Right atrium auricular region (tissue), 2 donors: ENCODE data around the gene B3GALNT2. TPM values are rescaled to one million over a fixed set of nuclear protein-coding genes. Genes with fewer than 3 reads are reported as not detected.

ENCODE experiments used
- DNase-seq: peaks from one replicate; pipeline ENCODE4 v3.0.0-alpha.2; 2019; ENCODE audit warnings: low spot score
- H3K27ac ChIP-seq, 2 donors: fragments of 200-600 bp; sonication (generic); 1 replicate in 1 of 2; 2 replicates in 1 of 2; pipeline ENCODE4 v1.5.1; 2016 to 2019
- H3K27me3 ChIP-seq, 2 donors: fragments of 200-600 bp; sonication (generic); one replicate each; pipeline versions ENCODE4 v1.5.1 to v1.6.0; 2017 to 2019
- H3K36me3 ChIP-seq: fragments of 200-600 bp; sonication (generic); one replicate; pipeline ENCODE4 v1.5.1; 2016
- H3K4me1 ChIP-seq, 2 donors: fragments of 200-600 bp; sonication (generic); one replicate each; pipeline versions ENCODE4 v1.5.1 to v1.6.0; 2017 to 2019
- H3K4me3 ChIP-seq, 2 donors: fragments of 200-600 bp; sonication (generic); 1 replicate in 1 of 2; 2 replicates in 1 of 2; pipeline ENCODE4 v1.5.1; 2017 to 2019; ENCODE audit warnings: mild to moderate bottlenecking in 1 of 2, moderate library complexity in 1 of 2
- H3K9me3 ChIP-seq, 2 donors: fragments of 200-600 bp; sonication (generic); one replicate each; pipeline ENCODE4 v1.5.1; 2019
- total RNA-seq, 2 donors: library from RNA; depleted of rRNA; stranded (reverse); fragments of >200 nt; gene quantifications; one replicate each; pipeline ENCODE4 v1.1.0, GENCODE V29; 2016
- TF ChIP-seq, protein P1 (sequence below), 2 donors: fragments of 200-600 bp; sonication (generic); IDR thresholded peaks; one replicate each; pipeline ENCODE4 v1.5.1; 2019; ENCODE audit warnings: antibody characterized with exemption in 2 of 2

The B3GALNT2 gene
- total RNA-seq, 2 donors from 2014 or later = 18.9 to 23.2 TPM

- Histone ChIP-seq H3K4me1 (no peaks in the 10 kb centered on the region), H3K4me3 (no peak overlapping the region), H3K36me3 (no peaks in the 10 kb centered on the region), H3K27ac (no peak overlapping the region), H3K27me3 (no peaks in the 10 kb centered on the region), H3K9me3 (no peaks in the 10 kb centered on the region)
- no peak for DNase-seq
- TF ChIP-seq, protein P1, sequence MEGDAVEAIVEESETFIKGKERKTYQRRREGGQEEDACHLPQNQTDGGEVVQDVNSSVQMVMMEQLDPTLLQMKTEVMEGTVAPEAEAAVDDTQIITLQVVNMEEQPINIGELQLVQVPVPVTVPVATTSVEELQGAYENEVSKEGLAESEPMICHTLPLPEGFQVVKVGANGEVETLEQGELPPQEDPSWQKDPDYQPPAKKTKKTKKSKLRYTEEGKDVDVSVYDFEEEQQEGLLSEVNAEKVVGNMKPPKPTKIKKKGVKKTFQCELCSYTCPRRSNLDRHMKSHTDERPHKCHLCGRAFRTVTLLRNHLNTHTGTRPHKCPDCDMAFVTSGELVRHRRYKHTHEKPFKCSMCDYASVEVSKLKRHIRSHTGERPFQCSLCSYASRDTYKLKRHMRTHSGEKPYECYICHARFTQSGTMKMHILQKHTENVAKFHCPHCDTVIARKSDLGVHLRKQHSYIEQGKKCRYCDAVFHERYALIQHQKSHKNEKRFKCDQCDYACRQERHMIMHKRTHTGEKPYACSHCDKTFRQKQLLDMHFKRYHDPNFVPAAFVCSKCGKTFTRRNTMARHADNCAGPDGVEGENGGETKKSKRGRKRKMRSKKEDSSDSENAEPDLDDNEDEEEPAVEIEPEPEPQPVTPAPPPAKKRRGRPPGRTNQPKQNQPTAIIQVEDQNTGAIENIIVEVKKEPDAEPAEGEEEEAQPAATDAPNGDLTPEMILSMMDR (IDR thresholded peaks at IDR 0.05) = no peak
Observed at GRCh38 chr1:235416662-235417049, 87.6 kb downstream of the B3GALNT2 start.

DNA sequence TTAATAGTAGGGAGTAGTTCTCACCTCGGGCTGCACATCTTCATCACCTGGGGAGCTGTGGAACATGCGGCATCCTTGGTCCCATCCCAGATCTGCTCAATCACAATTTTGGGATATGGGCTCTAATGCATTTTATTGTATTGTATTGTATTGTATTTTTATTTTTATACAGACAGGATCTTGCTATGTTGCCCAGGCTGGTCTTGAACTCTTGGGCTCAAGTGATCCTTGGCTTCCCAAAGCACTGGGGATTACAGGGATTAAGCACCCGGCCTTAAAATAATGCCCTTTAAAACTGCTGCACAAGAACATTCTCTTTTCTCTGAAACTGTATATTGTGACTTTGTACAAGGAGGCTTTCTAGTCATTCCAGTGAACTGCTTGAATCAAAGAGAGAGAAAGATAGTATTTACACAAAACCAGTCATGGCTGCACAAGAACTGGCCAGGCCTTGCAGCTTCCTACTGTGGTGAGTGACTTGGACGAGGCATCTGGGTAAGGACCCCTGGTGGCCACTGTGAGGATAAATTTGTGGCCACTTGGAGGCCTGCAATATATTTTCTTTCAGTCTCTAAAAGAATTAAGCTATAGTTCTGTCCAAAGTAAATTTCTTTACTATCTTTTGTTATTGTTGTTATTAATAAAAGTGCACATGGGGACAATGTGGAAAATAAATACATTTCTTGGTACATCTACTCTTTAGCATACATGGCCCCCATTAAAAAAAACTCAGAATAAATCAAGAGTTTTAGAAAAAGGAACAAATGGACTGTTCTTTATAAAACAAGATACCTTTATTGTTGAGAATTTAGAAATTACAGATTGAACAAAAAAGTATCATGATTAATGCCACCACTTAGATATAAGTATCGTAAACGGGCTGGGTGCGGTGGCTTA, 89.0 kb downstream of the B3GALNT2 start:
- H3K9me3 ChIP-seq = no peaks in the 10 kb centered on the region
- no peaks in the 10 kb centered on the region for H3K36me3 ChIP-seq
- no peak overlapping the region for H3K27ac ChIP-seq
- no peaks in the 10 kb centered on the region for H3K4me1 ChIP-seq
- TF ChIP-seq, protein P1 (IDR thresholded peaks at IDR 0.05) = peak; percentile 56 to 81
- no peaks in the 10 kb centered on the region for H3K27me3 ChIP-seq
- peak; percentile 68 for DNase-seq
- no peak overlapping the region for H3K4me3 ChIP-seq

GRCh38 chr1:235411489-235412486, 92.5 kb downstream of the B3GALNT2 start:
- no peak overlapping the region for H3K27ac ChIP-seq

DNA sequence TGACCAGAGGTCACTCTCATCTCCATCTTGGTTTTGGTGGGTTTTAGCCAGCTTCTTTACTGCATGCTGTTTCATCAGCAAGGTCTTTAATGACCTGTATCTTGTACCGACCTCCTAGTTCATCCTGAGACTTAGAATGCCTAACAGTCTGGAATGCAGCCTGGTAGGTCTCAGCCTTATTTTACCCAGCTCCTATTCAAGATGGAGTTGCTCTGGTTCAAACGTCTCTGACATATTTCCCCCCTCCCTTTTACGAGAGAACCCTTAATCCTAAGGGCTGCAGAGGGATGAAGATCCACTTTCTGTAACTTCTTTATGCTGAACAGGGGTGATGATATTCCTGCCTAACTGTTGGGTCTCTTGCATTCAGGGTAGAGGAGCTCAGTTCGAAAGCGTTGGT, 93.8 kb downstream of the B3GALNT2 start:
- Histone ChIP-seq H3K9me3 (no peaks in the 10 kb centered on the region), H3K36me3 (no peaks in the 10 kb centered on the region), H3K4me1 (peaks cover 0 to 11% of the 10 kb centered on the region in 2 donors), H3K4me3 (no peak overlapping the region), H3K27ac (no peak overlapping the region), H3K27me3 (no peaks in the 10 kb centered on the region)
- DNase-seq = no peak
- TF ChIP-seq, protein P1 (IDR thresholded peaks at IDR 0.05) = no peak

More at GRCh38 chr1:235411489-235412486, 92.5 kb downstream of the B3GALNT2 start:
- Histone ChIP-seq H3K4me3 (no peak overlapping the region), H3K9me3 (no peaks in the 10 kb centered on the region), H3K36me3 (no peaks in the 10 kb centered on the region), H3K4me1 (peaks cover 0 to 11% of the 10 kb centered on the region in 2 donors), H3K27me3 (no peaks in the 10 kb centered on the region)
- DNase-seq = no peak
- TF ChIP-seq, protein P1 (IDR thresholded peaks at IDR 0.05) = no peak

- Histone ChIP-seq H3K27me3 (no peaks in the 10 kb centered on the region), H3K36me3 (no peaks in the 10 kb centered on the region), H3K4me1 (peaks cover 0 to 11% of the 10 kb centered on the region in 2 donors), H3K9me3 (no peaks in the 10 kb centered on the region), H3K27ac (no peak overlapping the region), H3K4me3 (no peak overlapping the region)
- DNase-seq = no peak
- TF ChIP-seq, protein P1 (IDR thresholded peaks at IDR 0.05) = no peak
Observed at GRCh38 chr1:235409042-235409820, 95.0 kb downstream of the B3GALNT2 start.
